Stomach (tissue), 4 donors: ENCODE measurements around the gene MUC5B.
"Not testable (repeated sequence)": the region's sequence is repeated elsewhere in the genome, so short reads cannot be mapped to it uniquely, and the experiment has no call there.

ENCODE experiments used
- CTCF ChIP-seq, 7 experiments: fragments of 450-650 bp in 4 of 7; fragments of 200-600 bp in 3 of 7; sonication (generic) in 3 of 7; IDR thresholded peaks; one replicate each; pipeline ENCODE4 v1.5.1; 2016 to 2019; ENCODE audit warnings: antibody characterized with exemption in 7 of 7, control low read depth in 2 of 7, mild to moderate bottlenecking in 1 of 7
- EP300 ChIP-seq: sonication (generic); formaldehyde crosslinking; IDR thresholded peaks from one replicate; pipeline ENCODE4 v1.6.1; 2017; ENCODE audit warnings: antibody characterized with exemption
- POLR2A ChIP-seq, 4 donors: fragments of 450-650 bp; IDR thresholded peaks; one replicate each; pipeline ENCODE4 v1.6.1; 2016; ENCODE audit warnings: antibody characterized with exemption in 4 of 4, control low read depth in 2 of 4, mild to moderate bottlenecking in 1 of 4, moderate library complexity in 1 of 4

DNA sequence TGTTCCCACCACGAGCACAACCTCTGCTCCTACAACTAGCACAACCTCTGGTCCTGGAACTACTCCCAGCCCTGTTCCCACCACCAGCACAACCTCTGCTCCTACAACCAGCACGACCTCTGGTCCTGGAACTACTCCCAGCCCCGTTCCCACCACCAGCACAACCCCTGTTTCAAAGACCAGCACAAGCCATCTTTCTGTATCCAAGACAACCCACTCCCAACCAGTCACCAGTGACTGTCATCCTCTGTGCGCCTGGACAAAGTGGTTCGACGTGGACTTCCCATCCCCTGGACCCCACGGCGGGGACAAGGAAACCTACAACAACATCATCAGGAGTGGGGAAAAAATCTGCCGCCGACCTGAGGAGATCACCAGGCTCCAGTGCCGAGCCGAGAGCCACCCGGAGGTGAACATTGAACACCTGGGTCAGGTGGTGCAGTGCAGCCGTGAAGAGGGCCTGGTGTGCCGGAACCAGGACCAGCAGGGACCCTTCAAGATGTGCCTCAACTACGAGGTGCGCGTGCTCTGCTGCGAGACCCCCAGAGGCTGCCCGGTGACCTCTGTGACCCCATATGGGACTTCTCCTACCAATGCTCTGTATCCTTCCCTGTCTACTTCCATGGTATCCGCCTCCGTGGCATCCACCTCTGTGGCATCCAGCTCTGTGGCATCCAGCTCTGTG lies 30.9 kb upstream of the MUC5B start:
- not testable (repeated sequence) for TF ChIP-seq CTCF (IDR thresholded peaks at IDR 0.05); POLR2A (IDR thresholded peaks at IDR 0.05); EP300
